A549 (cell line): ENCODE results near the gene LMAN1L.

Experiments
- CEBPB ChIP-seq, 2 experiments: fragments of >200 bp in 1 of 2; sonication (Bioruptor Twin) in 1 of 2; formaldehyde crosslinking in 1 of 2; IDR thresholded peaks; 2 replicates each; pipeline ENCODE4 v1.6.1; 2012 to 2016
- CTCF ChIP-seq: fragments of >200 bp; sonication (Bioruptor Twin); formaldehyde crosslinking; IDR thresholded peaks from 3 replicates; pipeline ENCODE4 v1.5.1; 2016
- HDAC2 ChIP-seq: fragments of 200-600 bp; sonication (generic); IDR thresholded peaks from 2 replicates; pipeline ENCODE4 v1.6.1; 2016
- JUN ChIP-seq, 2 experiments: fragments of >200 bp; sonication (Bioruptor Twin); formaldehyde crosslinking; IDR thresholded peaks; 2 replicates in 1 of 2; 3 replicates in 1 of 2; pipeline ENCODE4 v1.6.1; 2016 to 2017

DNA sequence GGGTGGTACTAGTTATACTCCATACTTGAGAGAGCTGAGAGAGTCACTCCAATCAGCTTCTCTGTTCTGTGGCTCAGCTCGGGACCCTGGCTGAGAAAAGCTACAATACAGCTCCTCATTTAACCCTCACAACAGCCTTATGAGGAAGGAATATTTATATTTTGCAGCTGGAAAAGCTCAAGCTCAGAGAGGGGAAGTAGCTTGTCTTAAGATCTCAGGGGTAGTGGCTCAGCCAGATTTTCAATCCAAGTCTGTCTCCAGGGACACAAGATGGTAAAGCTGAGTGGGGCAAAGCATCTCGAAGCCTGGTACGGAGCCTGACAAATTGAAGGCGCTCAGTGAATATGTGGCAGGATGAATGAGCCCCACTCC lies 45.7 kb downstream of the LMAN1L start:
- TF ChIP-seq CTCF (no peak), CEBPB (IDR thresholded peaks at IDR 0.05) (no peak), JUN (IDR thresholded peaks at IDR 0.05) (no peak), HDAC2 (no peak)
